ENCODE results near the gene UGT2A3.

UGT2A3 gene

DNA sequence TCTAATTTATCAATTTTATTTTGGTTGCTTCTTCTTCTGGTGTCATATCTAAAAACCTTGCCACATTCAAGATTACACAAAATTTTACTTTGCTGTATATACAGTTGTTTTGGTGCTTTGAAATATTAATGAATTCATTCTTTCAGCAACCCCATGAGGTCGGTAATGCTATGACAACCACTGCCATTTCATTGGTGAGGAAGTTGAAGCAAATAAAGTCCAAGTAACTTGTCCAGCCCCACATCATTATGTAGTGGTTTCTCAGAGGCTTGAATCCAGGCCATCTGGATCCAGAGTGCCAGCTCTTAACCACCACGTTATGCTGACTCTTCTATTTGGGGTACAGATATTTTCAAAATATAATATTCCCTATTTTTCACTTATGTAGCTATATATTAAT lies 42.2 kb downstream of the UGT2A3 start:
- no peak for DNase-seq

DNA sequence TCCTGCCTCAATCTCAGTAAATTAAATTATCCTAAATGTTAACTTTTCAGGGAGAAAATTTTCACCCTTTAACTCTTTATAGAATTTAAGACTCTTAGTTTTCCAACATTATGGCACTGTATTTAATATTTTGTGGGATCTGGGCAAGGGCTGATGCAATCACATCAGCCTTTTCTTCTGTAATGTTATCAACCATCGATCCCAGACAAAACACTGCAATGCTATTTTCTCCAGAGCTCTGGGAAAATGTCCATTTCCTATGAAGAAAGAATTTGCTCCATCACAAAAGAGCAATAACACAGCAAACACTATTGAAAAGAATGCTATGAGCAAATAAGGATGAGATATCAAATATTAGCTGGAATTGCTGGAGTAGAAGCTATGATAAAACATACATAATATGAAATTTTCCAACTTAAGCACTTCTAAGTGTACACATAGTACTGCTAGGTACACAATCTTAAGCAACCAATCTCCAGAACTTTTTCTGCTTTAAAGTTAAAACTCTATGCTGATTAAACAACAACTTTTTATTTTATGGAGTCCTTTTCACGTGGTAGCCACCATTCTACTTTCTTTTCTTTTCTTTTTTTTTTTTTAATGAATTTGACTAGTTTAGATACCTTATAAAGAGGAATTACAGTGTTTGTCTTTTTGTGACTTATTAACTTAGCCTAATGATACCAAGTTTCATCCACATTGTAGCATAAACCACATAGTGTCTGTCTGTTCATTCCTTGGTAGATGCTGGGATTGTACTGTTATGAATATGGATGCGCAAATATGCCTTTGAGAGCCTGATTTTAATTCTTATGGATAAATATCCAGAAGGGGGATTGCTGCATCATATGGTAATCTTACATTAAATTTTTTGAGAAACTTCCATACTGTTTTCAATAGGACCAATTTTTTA lies 43.6 kb downstream of the UGT2A3 start:
- no peak for DNase-seq

- no peak for DNase-seq
Observed at GRCh38 chr4:68907245-68907644, 44.4 kb downstream of the UGT2A3 start.

- DNase-seq = no peak
Observed at GRCh38 chr4:68906780-68907137, 44.8 kb downstream of the UGT2A3 start.

- no peak for DNase-seq
Observed at GRCh38 chr4:68905939-68906779, 45.4 kb downstream of the UGT2A3 start.

DNA sequence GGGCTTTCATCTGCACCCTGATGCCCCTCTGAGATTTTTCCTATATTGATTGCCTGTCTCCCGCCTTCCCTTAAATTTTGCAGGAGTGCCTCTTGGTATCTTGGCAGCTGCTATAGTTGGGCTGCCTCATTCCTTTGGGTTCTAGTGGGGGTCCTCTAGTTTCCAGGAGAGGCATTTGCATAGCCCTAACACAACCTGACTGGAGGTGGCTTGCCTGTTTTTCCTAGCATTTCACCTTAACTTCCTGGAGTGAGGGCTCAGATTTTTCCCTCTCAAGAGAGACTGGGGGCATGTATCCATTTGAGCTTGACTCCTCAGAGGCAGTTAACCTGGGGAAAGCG lies 46.0 kb downstream of the UGT2A3 start:
- DNase-seq = no peak

- DNase-seq = no peak
Observed at GRCh38 chr4:68904786-68905185, 46.8 kb downstream of the UGT2A3 start.

DNA sequence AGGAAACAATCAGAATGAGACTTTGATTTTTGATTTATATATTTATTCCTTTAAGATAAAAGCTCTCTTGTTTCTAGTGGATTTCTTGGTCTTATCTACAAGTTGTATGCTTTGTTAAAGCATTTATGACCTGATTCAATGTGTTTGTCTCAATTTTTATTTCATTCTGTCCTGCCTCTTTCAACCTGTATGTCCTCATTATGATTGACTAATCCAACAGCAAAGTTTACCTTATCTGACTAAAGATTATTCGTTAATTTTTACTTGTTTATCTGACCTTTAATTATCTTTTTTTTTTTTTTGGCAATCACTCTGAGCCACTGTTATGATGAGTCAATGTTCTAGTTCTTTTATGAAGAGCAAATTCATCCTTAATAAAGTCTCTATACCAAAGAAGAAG lies 54.9 kb downstream of the UGT2A3 start:
- no peak for DNase-seq

GRCh38 chr4:68895561-68896198 lies 55.9 kb downstream of the UGT2A3 start:
- DNase-seq = no peak

GRCh38 chr4:68892861-68893260 lies 58.7 kb downstream of the UGT2A3 start:
- DNase-seq = no peak

- DNase-seq = no peak
Observed at GRCh38 chr4:68891678-68892077, 59.9 kb downstream of the UGT2A3 start.

DNA sequence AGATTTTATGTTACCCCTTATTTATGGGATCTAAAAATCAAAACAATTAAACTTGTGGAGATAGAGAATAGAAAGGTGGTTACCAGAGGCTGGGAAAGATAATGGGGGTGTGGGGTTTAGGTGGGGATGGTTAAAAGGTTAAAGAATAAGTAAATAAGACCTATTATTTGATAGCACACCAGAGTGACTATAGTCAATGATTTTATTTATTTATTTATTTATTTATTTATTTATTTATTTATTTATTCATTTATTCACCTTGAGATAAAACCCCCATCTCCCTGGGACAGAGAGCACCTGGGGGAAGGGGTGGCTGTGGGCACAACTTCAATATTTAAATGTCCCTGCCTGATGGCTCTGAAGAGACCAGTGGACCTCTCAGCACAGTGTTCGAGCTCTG lies 66.1 kb downstream of the UGT2A3 start:
- DNase-seq = no peak

- DNase-seq = no peak
Observed at GRCh38 chr4:68883870-68884269, 67.7 kb downstream of the UGT2A3 start.

All from stimulated activated CD4-positive, alpha-beta T cell treated with anti-CD3 and anti-CD28 coated beads, Interleukin-15, amount 100 ng/mL, for 24 hours (primary cell).